Spleen (tissue), 11 donors: ENCODE measurements around the gene TMEM107. TPM values are rescaled to one million over a fixed set of nuclear protein-coding genes. Genes with fewer than 3 reads are reported as not detected.
A peak's percentile ranks its signal among the peaks of the same experiment; 100 is the strongest.
"Not testable (repeated sequence)": the region's sequence is repeated elsewhere in the genome, so short reads cannot be mapped to it uniquely, and the experiment has no call there.

Source experiments
- DNase-seq: peaks from one replicate; pipeline ENCODE4 v3.0.0-alpha.2; 2020
- H3K27ac ChIP-seq, 8 donors: fragments of 200-600 bp; sonication (generic) in 7 of 8; 1 replicate in 4 of 8; 2 replicates in 4 of 8; pipeline versions ENCODE4 v1.5.0 to v1.8.0; 2016 to 2021; ENCODE audit warnings: inconsistent platforms in 4 of 8, mild to moderate bottlenecking in 4 of 8, moderate library complexity in 1 of 8
- H3K27me3 ChIP-seq, 7 donors: fragments of 200-600 bp; sonication (generic) in 6 of 7; replicated peaks in 1 of 7; 1 replicate in 4 of 7; 2 replicates in 3 of 7; pipeline versions ENCODE4 v1.5.0 to v1.8.0; 2016 to 2021; ENCODE audit warnings: inconsistent platforms in 3 of 7, mild to moderate bottlenecking in 1 of 7
- H3K36me3 ChIP-seq, 6 donors: fragments of 200-600 bp; sonication (generic) in 5 of 6; 1 replicate in 4 of 6; 2 replicates in 2 of 6; pipeline versions ENCODE4 v1.5.0 to v1.8.0; 2016 to 2021; ENCODE audit warnings: inconsistent platforms in 2 of 6
- H3K4me1 ChIP-seq, 6 donors: fragments of 200-600 bp; sonication (generic) in 5 of 6; 1 replicate in 3 of 6; 2 replicates in 3 of 6; pipeline versions ENCODE4 v1.5.0 to v1.8.0; 2016 to 2021; ENCODE audit warnings: inconsistent platforms in 3 of 6
- H3K4me3 ChIP-seq, 8 donors: fragments of 200-600 bp; sonication (generic) in 7 of 8; 1 replicate in 4 of 8; 2 replicates in 4 of 8; pipeline versions ENCODE4 v1.5.0 to v1.8.0; 2016 to 2021; ENCODE audit warnings: inconsistent platforms in 4 of 8, mild to moderate bottlenecking in 4 of 8, moderate library complexity in 2 of 8
- H3K9me3 ChIP-seq, 8 donors: fragments of 200-600 bp; sonication (generic) in 7 of 8; 1 replicate in 4 of 8; 2 replicates in 4 of 8; pipeline versions ENCODE4 v1.5.0 to v1.8.0; 2016 to 2021; ENCODE audit warnings: inconsistent platforms in 4 of 8
- POLR2A ChIP-seq, 3 donors: fragments of 450-650 bp; IDR thresholded peaks; one replicate each; pipeline ENCODE4 v1.5.1; 2017; ENCODE audit warnings: antibody characterized with exemption in 3 of 3, mild to moderate bottlenecking in 1 of 3
- POLR2AphosphoS5 ChIP-seq, 3 donors: sonication (generic); formaldehyde crosslinking; IDR thresholded peaks; one replicate each; pipeline ENCODE4 v1.5.1; 2017; ENCODE audit warnings: antibody characterized with exemption in 3 of 3
- WGBS, 5 donors: extraction: QIAGEN DNeasy Blood & Tissue Kit in 3 of 5; methylation state at CpG; one replicate each; pipeline versions ENCODE4 v1.1.5 to v1.1.7; 2013 to 2018; 5-methylcytosine and 5-hydroxymethylcytosine counted together
- intact Hi-C: fragments of 100-400 bp; cut with DNase I; formaldehyde crosslinking; loops from one replicate; pipeline ENCODE4 v1.15.0; 2023; ENCODE audit warnings: low total_unique reads
- polyA plus RNA-seq, 3 donors: library from polyadenylated mRNA; stranded (reverse); fragments of 200-250 nt; gene quantifications; one replicate each; pipeline ENCODE4 v1.2.1, GENCODE V29; 2013
- total RNA-seq, 7 donors: library from RNA; depleted of rRNA in 3 of 7; stranded (reverse); fragments of >200 nt in 3 of 7; fragmentation: NEBNext Ultra II Directional in 4 of 7; extraction: Animal tissue kit (Norgen Biotek cat#: 25700) in 4 of 7; gene quantifications; one replicate each; pipeline versions ENCODE4 v1.1.0 to v1.2.1, GENCODE V29; 2016 to 2021
- TF ChIP-seq, protein P1 (sequence below), 11 experiments: fragments of 200-600 bp in 7 of 11; fragments of 450-650 bp in 4 of 11; sonication (generic) in 4 of 11; IDR thresholded peaks in 8 of 11; conservative IDR thresholded peaks in 3 of 11; 1 replicate in 7 of 11; 2 replicates in 4 of 11; pipeline versions ENCODE4 v1.4.0 to v1.8.0; 2016 to 2021; ENCODE audit warnings: antibody characterized with exemption in 11 of 11, inconsistent platforms in 4 of 11, mild to moderate bottlenecking in 1 of 11
- donor health status: healthy with polysubstance abuse.
- donor health status: DM: no; HTN: no; CAD: no; lungs with moderate emphysema.
- donor health status: DM: no; HTN: no; CAD: no.
- donor health status: Bipolar disorder and iron deficiency.
- donor health status: healthy.
- donor health status: DM: no; HTN: no; CAD: no.
- donor health status: DM: yes; HTN: yes; CAD: no.

The TMEM107 gene
- total and polyA plus RNA-seq, 10 donors = 8.1 to 42.2 (median 16.6) TPM

DNA sequence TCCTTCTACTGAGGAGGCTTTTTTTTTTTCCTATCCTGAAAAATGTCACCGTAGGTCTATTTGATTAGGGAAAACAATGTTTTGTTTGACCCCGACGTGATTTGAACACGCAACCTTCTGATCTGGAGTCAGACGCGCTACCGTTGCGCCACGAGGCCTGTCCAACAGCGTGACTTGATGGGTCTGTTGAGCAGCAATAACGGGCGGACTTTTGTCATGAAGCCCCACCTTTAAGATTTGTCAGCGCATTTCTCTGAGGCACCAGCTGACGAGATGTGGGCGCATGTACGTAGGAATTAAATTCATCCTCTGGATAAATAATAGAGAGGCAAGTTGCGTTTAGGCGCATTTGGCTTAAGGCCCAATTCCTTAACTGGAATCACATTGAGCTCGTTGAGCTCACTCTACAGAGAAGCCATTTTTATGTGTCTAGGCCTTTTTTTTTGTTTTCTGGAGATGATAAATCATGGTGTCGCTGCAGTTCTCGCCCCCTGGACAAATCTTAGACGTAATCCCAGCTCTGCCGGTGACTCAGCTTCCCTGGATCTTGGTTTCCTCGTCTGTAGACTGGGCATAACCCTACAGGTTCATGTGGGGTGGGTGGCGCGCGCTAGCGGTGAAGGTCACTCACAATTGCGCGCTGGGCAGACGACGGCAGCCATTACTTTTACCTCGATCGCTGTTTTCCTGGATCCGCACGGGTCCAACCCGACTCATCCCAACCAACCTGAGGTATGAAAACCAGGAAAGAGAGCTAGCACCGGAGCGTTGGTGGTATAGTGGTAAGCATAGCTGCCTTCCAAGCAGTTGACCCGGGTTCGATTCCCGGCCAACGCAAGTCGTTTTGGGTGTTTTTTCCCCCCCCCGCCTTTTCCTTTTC lies 44.8 kb upstream of the TMEM107 start:
- DNase-seq = peak; percentile 91
- Histone ChIP-seq H3K4me3 (peak overlapping the region; percentile 54 to 79 (median 66)), H3K27ac (peak overlapping the region; percentile 94 to 99 (median 98)), H3K36me3 (peaks cover 0 to 15% (median 0%) of the 10 kb centered on the region in 6 donors), H3K9me3 (no peaks in the 10 kb centered on the region), H3K27me3 (no peaks in the 10 kb centered on the region), H3K4me1 (peaks cover 17 to 56% (median 33%) of the 10 kb centered on the region in 6 donors)
- intact Hi-C loops = loop anchor here (10.0 kb wide), 1 partner anchor 74 kb away; the partner anchor contains the start of gene SLC25A35
- 0 to 1% (median 1%) methylated on average over 41 to 45 of the region's 45 CpGs for WGBS, 5 donors
- TF ChIP-seq POLR2AphosphoS5 (IDR thresholded peaks at IDR 0.05) (no peak), POLR2A (IDR thresholded peaks at IDR 0.05) (peak in 1 of 3 donors; percentile 44)
- TF ChIP-seq, protein P1, sequence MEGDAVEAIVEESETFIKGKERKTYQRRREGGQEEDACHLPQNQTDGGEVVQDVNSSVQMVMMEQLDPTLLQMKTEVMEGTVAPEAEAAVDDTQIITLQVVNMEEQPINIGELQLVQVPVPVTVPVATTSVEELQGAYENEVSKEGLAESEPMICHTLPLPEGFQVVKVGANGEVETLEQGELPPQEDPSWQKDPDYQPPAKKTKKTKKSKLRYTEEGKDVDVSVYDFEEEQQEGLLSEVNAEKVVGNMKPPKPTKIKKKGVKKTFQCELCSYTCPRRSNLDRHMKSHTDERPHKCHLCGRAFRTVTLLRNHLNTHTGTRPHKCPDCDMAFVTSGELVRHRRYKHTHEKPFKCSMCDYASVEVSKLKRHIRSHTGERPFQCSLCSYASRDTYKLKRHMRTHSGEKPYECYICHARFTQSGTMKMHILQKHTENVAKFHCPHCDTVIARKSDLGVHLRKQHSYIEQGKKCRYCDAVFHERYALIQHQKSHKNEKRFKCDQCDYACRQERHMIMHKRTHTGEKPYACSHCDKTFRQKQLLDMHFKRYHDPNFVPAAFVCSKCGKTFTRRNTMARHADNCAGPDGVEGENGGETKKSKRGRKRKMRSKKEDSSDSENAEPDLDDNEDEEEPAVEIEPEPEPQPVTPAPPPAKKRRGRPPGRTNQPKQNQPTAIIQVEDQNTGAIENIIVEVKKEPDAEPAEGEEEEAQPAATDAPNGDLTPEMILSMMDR (IDR thresholded peaks at IDR 0.05 in 8 of 11, conservative IDR thresholded peaks at IDR 0.05 in 3 of 11) = peak in 1 of 11 experiments; percentile 2

DNA sequence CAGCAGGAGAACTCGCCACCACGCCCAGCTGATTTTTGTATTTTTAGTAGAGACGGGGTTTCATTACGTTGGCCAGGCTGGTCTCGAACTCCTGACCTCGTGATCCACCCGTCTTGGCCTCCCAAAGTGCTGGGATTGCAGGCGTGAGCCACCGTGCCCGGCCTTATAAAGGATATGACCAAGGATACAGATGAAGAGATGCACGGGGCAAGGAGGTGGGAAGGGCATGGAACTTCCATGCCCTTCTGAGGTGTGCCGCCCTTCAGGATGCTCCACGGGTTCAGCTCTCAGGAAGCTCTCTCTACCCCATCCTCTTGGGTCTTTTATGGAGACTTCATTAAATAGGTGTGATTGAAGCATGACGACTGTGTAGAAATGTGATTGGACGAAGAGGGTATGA lies 37.8 kb upstream of the TMEM107 start:
- H3K9me3 ChIP-seq, H3K36me3 ChIP-seq, intact Hi-C loops, H3K27me3 ChIP-seq, H3K27ac ChIP-seq, H3K4me3 ChIP-seq, DNase-seq: not testable (repeated sequence)
- WGBS, 5 donors = 80 to 91% (median 89%) methylated on average over 15 of the region's 15 CpGs
- H3K4me1 ChIP-seq = peaks cover 6 to 29% (median 19%) of the 10 kb centered on the region in 6 donors

DNA sequence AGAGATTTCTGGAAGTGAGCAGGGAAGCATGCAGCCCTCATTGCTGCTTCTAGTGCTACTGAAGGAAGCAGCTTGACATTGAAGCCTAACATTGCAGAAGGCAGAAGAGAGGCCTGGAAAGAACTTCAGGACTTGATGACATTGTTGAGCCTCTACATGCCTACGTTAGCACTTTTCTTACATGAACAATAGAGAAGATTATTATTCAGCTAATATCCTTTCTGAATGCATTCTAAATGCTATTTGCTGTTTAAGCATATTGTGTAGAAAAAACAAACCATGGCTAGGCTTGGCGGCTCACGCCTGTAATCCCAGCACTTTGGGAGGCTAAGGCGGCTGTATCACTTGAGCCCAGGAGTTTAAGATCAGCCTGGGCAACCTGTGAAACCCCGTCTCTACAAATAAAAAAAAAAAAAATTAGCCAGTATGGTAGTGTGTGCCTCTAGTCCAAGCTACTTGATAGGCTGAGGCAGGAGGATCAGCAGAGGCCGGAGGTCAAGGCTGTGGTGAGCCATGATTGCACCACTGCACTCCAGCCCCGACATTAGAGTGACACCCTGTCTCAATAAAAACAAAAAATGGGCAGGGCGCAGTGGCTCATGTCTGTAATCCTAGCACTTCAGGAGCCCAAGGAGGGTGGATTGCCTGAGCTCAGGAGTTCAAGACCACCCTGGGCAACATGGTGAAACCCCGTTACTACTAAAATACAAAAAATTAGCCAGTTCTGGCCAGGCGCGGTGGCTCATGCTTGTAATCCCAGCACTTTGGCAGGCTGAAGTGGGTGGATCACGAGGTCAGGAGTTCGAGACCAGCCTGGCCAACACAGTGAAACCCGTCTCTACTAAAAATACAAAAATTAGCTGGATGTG lies 36.4 kb upstream of the TMEM107 start:
- TF ChIP-seq, protein P1 (IDR thresholded peaks at IDR 0.05 in 8 of 11, conservative IDR thresholded peaks at IDR 0.05 in 3 of 11) = no peak
- TF ChIP-seq POLR2AphosphoS5 (IDR thresholded peaks at IDR 0.05) = no peak
- TF ChIP-seq POLR2A (IDR thresholded peaks at IDR 0.05) = no peak
- H3K27me3 ChIP-seq = no peaks in the 10 kb centered on the region
- no peaks in the 10 kb centered on the region for H3K9me3 ChIP-seq
- H3K27ac ChIP-seq = no peak overlapping the region
- H3K4me1 ChIP-seq = peaks cover 6 to 35% (median 19%) of the 10 kb centered on the region in 6 donors
- intact Hi-C loops = no loop called here
- no peak overlapping the region for H3K4me3 ChIP-seq
- WGBS, 5 donors = 82 to 92% (median 85%) methylated on average over 14 of the region's 14 CpGs
- H3K36me3 ChIP-seq = peaks cover 0 to under 1% (median 0%) of the 10 kb centered on the region in 6 donors
- no peak for DNase-seq

DNA sequence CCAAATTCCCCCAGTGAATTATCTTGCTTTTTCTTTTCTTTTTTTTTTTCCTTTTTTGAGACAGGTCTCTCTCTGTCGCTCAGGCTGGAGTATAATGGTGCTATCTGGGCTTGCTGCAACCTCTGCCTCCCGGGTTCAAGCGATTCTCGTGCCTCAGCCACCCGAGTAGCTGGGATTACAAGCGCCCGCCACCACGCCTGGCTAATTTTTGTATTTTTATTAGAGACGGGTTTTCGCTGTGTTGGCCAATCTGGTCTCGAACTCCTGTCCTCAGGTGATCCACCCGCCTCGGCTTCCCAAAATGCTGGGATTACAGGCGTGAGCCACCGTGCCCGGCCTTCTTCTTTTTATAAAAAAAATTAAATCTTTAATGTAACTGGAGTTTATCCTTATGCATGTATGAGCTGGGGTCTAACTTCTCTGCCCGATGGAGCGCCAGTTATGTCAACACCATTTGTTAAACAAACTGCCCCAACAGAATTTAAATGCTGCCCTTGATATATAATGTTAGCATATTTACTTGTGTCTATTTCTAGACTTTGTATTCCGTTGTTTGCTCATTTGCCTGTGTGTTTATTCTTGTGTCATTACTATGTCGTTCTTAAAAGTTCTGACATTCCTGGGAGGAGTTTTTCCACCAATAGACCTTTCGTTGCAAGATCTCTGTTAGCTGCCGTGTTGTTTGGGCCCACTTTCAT lies 34.7 kb upstream of the TMEM107 start:
- Histone ChIP-seq H3K36me3 (peaks cover 0 to 15% (median 0%) of the 10 kb centered on the region in 6 donors), H3K27me3 (no peaks in the 10 kb centered on the region), H3K4me1 (peaks cover 6 to 35% (median 19%) of the 10 kb centered on the region in 6 donors), H3K27ac (peak overlapping the region in 7 of 8 donors; percentile 84 to 88 (median 86)), H3K9me3 (no peaks in the 10 kb centered on the region), H3K4me3 (peak overlapping the region; percentile 40 to 76 (median 54))
- intact Hi-C loops = no loop called here
- no peak for TF ChIP-seq POLR2AphosphoS5 (IDR thresholded peaks at IDR 0.05)
- TF ChIP-seq, protein P1 (IDR thresholded peaks at IDR 0.05 in 8 of 11, conservative IDR thresholded peaks at IDR 0.05 in 3 of 11) = no peak
- TF ChIP-seq POLR2A (IDR thresholded peaks at IDR 0.05) = no peak
- DNase-seq = no peak
- 19 to 28% (median 21%) methylated on average over 22 of the region's 22 CpGs for WGBS, 5 donors
